ENCODE data around the gene ANXA2.
A peak's percentile ranks its signal among the peaks of the same experiment; 100 is the strongest.

ANXA2 gene

GRCh38 chr15:60386615-60387014 is 11.2 kb downstream of the ANXA2 start:
- Histone ChIP-seq H3K36me3 (ENCODE audit: control insufficient read depth, insufficient read depth, low read length) (peaks cover 59% of the 10 kb centered on the region), H3K27me3 (ENCODE audit: control insufficient read depth, insufficient read depth, low read length) (no peaks in the 10 kb centered on the region), H3K9me3 (ENCODE audit: control insufficient read depth, insufficient read depth, low read depth, low read length) (no peaks in the 10 kb centered on the region), H3K4me3 (ENCODE audit: low read depth, low read length) (no peak overlapping the region), H3K4me1 (ENCODE audit: control insufficient read depth, insufficient read depth, low read length) (peaks cover 23% of the 10 kb centered on the region), H3K27ac (ENCODE audit: low read depth, low read length) (no peak overlapping the region), H3K9ac (ENCODE audit: low read length) (no peak overlapping the region)

GRCh38 chr15:60385620-60386552 is 11.9 kb downstream of the ANXA2 start:
- Histone ChIP-seq H3K36me3 (ENCODE audit: control insufficient read depth, insufficient read depth, low read length) (peaks cover 66% of the 10 kb centered on the region), H3K27me3 (ENCODE audit: control insufficient read depth, insufficient read depth, low read length) (no peaks in the 10 kb centered on the region), H3K4me1 (ENCODE audit: control insufficient read depth, insufficient read depth, low read length) (peaks cover 16% of the 10 kb centered on the region), H3K27ac (ENCODE audit: low read depth, low read length) (no peak overlapping the region), H3K9me3 (ENCODE audit: control insufficient read depth, insufficient read depth, low read depth, low read length) (no peaks in the 10 kb centered on the region), H3K9ac (ENCODE audit: low read length) (no peak overlapping the region), H3K4me3 (ENCODE audit: low read depth, low read length) (no peak overlapping the region)

GRCh38 chr15:60384526-60385126 is 13.2 kb downstream of the ANXA2 start:
- Histone ChIP-seq H3K36me3 (ENCODE audit: control insufficient read depth, insufficient read depth, low read length) (peaks cover 68% of the 10 kb centered on the region), H3K9ac (ENCODE audit: low read length) (no peak overlapping the region), H3K27ac (ENCODE audit: low read depth, low read length) (no peak overlapping the region), H3K4me3 (ENCODE audit: low read depth, low read length) (no peak overlapping the region), H3K27me3 (ENCODE audit: control insufficient read depth, insufficient read depth, low read length) (no peaks in the 10 kb centered on the region), H3K9me3 (ENCODE audit: control insufficient read depth, insufficient read depth, low read depth, low read length) (no peaks in the 10 kb centered on the region), H3K4me1 (ENCODE audit: control insufficient read depth, insufficient read depth, low read length) (peaks cover 7% of the 10 kb centered on the region)

- Histone ChIP-seq H3K9me3 (ENCODE audit: control insufficient read depth, insufficient read depth, low read depth, low read length) (no peaks in the 10 kb centered on the region), H3K9ac (ENCODE audit: low read length) (no peak overlapping the region), H3K4me1 (ENCODE audit: control insufficient read depth, insufficient read depth, low read length) (peaks cover 3% of the 10 kb centered on the region; the same call in 1 of the 2 replicates)
These were observed 13.7 kb downstream of the ANXA2 start for GRCh38 chr15:60384053-60384452.

DNA sequence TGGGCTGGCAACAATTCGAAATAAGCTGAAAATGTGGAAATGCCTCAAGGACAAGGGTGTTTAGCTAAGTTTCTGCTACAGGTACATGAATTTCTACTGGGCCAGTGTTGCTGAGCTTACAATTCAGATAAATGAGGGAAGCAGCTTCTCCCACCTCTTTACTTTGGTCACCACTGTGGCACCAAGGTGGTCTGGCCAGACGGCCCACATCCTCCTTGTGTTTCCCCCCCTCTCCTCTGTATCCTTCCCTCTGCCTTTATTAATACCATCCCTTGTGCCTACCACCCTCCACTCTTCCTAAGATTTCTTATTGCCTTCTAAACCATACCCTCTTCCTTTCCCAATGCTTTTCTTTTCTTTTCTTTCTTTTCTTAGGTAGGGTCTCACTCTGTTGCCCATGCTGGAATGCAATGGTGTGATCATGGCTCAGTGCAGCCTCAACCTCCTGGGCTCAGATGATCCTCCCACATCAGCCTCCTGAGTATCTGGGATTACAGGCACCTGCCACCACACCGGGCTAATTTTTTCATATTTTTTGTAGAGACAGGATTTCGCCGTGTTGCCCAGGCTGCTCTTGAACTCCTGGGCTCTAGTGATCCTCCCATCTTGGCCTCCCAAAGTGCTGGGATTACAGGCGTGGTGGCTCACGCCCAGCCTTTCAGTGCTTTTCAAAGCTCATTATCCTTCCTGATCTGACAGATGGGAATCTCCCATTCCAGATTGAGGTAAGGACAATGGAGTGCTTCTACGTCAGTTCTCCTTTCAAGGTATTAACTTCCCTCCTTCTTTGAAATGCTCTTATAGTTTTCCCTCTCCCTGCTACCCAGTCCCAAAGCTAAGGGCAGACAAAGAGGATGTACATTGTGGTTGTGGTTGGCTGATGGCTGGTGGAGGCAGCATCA is 14.8 kb downstream of the ANXA2 start:
- no peak overlapping the region for H3K4me3 ChIP-seq (ENCODE audit: low read depth, low read length)
- no peaks in the 10 kb centered on the region for H3K27me3 ChIP-seq (ENCODE audit: control insufficient read depth, insufficient read depth, low read length)
- peaks cover 73% of the 10 kb centered on the region for H3K36me3 ChIP-seq (ENCODE audit: control insufficient read depth, insufficient read depth, low read length)
- no peaks in the 10 kb centered on the region for H3K9me3 ChIP-seq (ENCODE audit: control insufficient read depth, insufficient read depth, low read depth, low read length)
- H3K4me1 ChIP-seq (ENCODE audit: control insufficient read depth, insufficient read depth, low read length) = peaks cover 3% of the 10 kb centered on the region; the same call in 1 of the 2 replicates
- no peak overlapping the region for H3K27ac ChIP-seq (ENCODE audit: low read depth, low read length)
- no peak overlapping the region for H3K9ac ChIP-seq (ENCODE audit: low read length)

More at GRCh38 chr15:60384053-60384452, 13.7 kb downstream of the ANXA2 start:
- Histone ChIP-seq H3K36me3 (ENCODE audit: control insufficient read depth, insufficient read depth, low read length) (peaks cover 67% of the 10 kb centered on the region), H3K4me3 (ENCODE audit: low read depth, low read length) (no peak overlapping the region), H3K27ac (ENCODE audit: low read depth, low read length) (no peak overlapping the region), H3K27me3 (ENCODE audit: control insufficient read depth, insufficient read depth, low read length) (no peaks in the 10 kb centered on the region)

GRCh38 chr15:60381148-60381788 is 16.5 kb downstream of the ANXA2 start:
- Histone ChIP-seq H3K36me3 (ENCODE audit: control insufficient read depth, insufficient read depth, low read length) (peaks cover 77% of the 10 kb centered on the region), H3K4me3 (ENCODE audit: low read depth, low read length) (no peak overlapping the region), H3K4me1 (ENCODE audit: control insufficient read depth, insufficient read depth, low read length) (peaks cover 7% of the 10 kb centered on the region; the same call in 1 of the 2 replicates), H3K9me3 (ENCODE audit: control insufficient read depth, insufficient read depth, low read depth, low read length) (no peaks in the 10 kb centered on the region), H3K27me3 (ENCODE audit: control insufficient read depth, insufficient read depth, low read length) (no peaks in the 10 kb centered on the region), H3K9ac (ENCODE audit: low read length) (no peak overlapping the region), H3K27ac (ENCODE audit: low read depth, low read length) (no peak overlapping the region)

DNA sequence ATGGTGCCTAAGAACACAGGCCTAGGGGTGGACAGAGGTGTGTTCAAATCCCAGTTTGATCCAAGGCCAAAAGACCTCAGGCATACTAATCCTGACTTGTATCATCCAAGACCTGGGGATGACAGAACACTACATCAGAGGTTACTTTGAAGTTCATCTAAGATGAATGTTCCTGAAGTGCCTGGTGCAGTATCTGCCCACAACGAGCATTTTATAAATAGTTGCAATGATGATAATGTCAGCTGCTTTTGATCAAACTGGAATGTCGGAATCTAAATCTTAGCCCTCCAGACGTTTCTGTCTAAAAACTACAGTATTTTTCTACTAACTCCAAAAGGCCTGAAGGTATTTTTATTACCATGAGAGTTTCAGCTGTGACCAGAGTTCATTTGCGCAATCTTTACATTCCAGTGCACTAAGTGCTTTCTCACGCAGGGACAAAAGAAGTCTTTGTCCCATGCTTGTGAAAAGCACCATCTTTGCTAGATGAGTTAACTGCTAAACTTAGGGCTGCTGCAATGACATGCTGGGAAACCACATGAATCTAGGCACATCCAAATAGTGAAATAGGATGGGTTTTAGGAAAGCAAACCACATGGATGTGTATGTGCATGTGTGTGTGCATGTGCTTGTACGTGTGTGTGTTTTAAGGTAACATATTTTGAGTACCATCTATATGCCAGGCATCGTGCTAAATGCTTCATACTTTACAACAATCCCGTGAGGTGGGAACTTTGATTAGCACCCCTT is 18.1 kb downstream of the ANXA2 start:
- peaks cover 20% of the 10 kb centered on the region for H3K4me1 ChIP-seq (ENCODE audit: control insufficient read depth, insufficient read depth, low read length)
- H3K4me3 ChIP-seq (ENCODE audit: low read depth, low read length) = no peak overlapping the region
- no peaks in the 10 kb centered on the region for H3K9me3 ChIP-seq (ENCODE audit: control insufficient read depth, insufficient read depth, low read depth, low read length)
- H3K27ac ChIP-seq (ENCODE audit: low read depth, low read length) = no peak overlapping the region
- H3K36me3 ChIP-seq (ENCODE audit: control insufficient read depth, insufficient read depth, low read length) = peaks cover 74% of the 10 kb centered on the region
- H3K27me3 ChIP-seq (ENCODE audit: control insufficient read depth, insufficient read depth, low read length) = no peaks in the 10 kb centered on the region
- no peak overlapping the region for H3K9ac ChIP-seq (ENCODE audit: low read length)

DNA sequence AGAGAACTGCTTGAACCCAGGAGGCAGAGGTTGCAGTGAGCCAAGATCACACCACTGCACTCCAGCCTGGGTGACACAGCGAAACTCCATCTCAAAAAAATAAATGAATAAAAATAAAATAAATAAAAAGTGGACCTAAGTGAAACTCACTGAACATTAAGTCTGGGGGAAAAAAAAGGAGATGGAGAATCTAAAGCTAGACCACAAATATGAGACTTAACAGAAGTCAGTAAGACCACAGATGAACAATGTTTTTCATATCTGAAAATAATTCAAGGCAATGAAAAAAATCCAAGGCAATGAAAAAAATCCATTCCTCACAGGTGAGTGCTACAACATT is 18.6 kb downstream of the ANXA2 start:
- Histone ChIP-seq H3K4me1 (ENCODE audit: control insufficient read depth, insufficient read depth, low read length) (peaks cover 26% of the 10 kb centered on the region), H3K27ac (ENCODE audit: low read depth, low read length) (no peak overlapping the region), H3K9me3 (ENCODE audit: control insufficient read depth, insufficient read depth, low read depth, low read length) (no peaks in the 10 kb centered on the region), H3K27me3 (ENCODE audit: control insufficient read depth, insufficient read depth, low read length) (no peaks in the 10 kb centered on the region), H3K9ac (ENCODE audit: low read length) (no peak overlapping the region), H3K4me3 (ENCODE audit: low read depth, low read length) (no peak overlapping the region), H3K36me3 (ENCODE audit: control insufficient read depth, insufficient read depth, low read length) (peaks cover 74% of the 10 kb centered on the region)

GRCh38 chr15:60376677-60377095 is 21.1 kb downstream of the ANXA2 start:
- peak overlapping the region; percentile 1 for H3K9ac ChIP-seq (ENCODE audit: low read length)

DNA sequence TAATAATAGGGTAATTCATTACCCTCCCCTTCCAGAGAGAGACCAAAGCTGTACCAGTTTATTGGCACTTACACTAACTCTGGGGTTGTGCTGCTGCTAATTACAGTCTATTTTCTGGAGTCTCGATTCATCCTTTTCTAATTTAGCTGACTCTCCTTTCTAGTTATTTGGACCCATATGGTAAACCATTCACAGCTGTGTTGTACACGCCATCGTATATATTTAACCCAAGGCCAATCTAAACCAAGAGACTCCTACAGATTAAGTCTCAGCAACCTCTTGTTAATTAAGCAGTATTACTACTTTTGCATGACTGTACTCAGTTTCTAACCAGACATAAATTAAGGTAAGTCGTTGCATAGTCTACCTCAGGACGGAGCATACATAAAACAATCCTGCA is 22.5 kb downstream of the ANXA2 start:
- Histone ChIP-seq H3K27me3 (ENCODE audit: control insufficient read depth, insufficient read depth, low read length) (no peaks in the 10 kb centered on the region), H3K27ac (ENCODE audit: low read depth, low read length) (no peak overlapping the region), H3K9ac (ENCODE audit: low read length) (no peak overlapping the region), H3K4me3 (ENCODE audit: low read depth, low read length) (no peak overlapping the region), H3K4me1 (ENCODE audit: control insufficient read depth, insufficient read depth, low read length) (peaks cover 31% of the 10 kb centered on the region), H3K36me3 (ENCODE audit: control insufficient read depth, insufficient read depth, low read length) (peaks cover 75% of the 10 kb centered on the region), H3K9me3 (ENCODE audit: control insufficient read depth, insufficient read depth, low read depth, low read length) (no peaks in the 10 kb centered on the region)

More at GRCh38 chr15:60376677-60377095, 21.1 kb downstream of the ANXA2 start:
- H3K4me3 ChIP-seq (ENCODE audit: low read depth, low read length) = no peak overlapping the region
- no peaks in the 10 kb centered on the region for H3K27me3 ChIP-seq (ENCODE audit: control insufficient read depth, insufficient read depth, low read length)
- no peaks in the 10 kb centered on the region for H3K9me3 ChIP-seq (ENCODE audit: control insufficient read depth, insufficient read depth, low read depth, low read length)
- H3K4me1 ChIP-seq (ENCODE audit: control insufficient read depth, insufficient read depth, low read length) = peaks cover 31% of the 10 kb centered on the region
- peaks cover 73% of the 10 kb centered on the region for H3K36me3 ChIP-seq (ENCODE audit: control insufficient read depth, insufficient read depth, low read length)
- H3K27ac ChIP-seq (ENCODE audit: low read depth, low read length) = no peak overlapping the region
